NB4 (cell line): ENCODE data around the gene TNRC6A.

ENCODE experiments used
- CTCF ChIP-seq: IDR thresholded peaks from one replicate; pipeline ENCODE4 v1.5.1; 2012; ENCODE audit warnings: low read depth, low read length
- MAX ChIP-seq: IDR thresholded peaks from 2 replicates; pipeline ENCODE4 v1.6.1; 2011; ENCODE audit warnings: low read depth, low read length

GRCh38 chr16:24850289-24850938, 121.0 kb downstream of the TNRC6A start:
- TF ChIP-seq CTCF (no peak), MAX (no peak)
